K562 (cell line): ENCODE data around the gene COL23A1.

ENCODE experiments used
- CREM ChIP-seq: IDR thresholded peaks from 2 replicates; pipeline ENCODE4 v1.6.1; 2014; ENCODE audit warnings: antibody characterized with exemption, low read depth
- EZH2 ChIP-seq: IDR thresholded peaks from 2 replicates; pipeline ENCODE4 v1.6.1; 2012; ENCODE audit warnings: low read depth, mild to moderate bottlenecking, inconsistent platforms, low read length, borderline replicate concordance
- KLF16 ChIP-seq: IDR thresholded peaks from 2 replicates; pipeline ENCODE4 v1.6.1; 2016; ENCODE audit warnings: antibody characterized with exemption
- MEF2A ChIP-seq: IDR thresholded peaks from 2 replicates; pipeline ENCODE4 v1.6.1; 2011; ENCODE audit warnings: low read depth, mild to moderate bottlenecking, low read length, moderate library complexity; ENCODE audit not compliant: control insufficient read depth
- NELFE ChIP-seq: IDR thresholded peaks from 2 replicates; pipeline ENCODE4 v1.6.1; 2011; ENCODE audit warnings: mild to moderate bottlenecking; ENCODE audit not compliant: insufficient read depth, insufficient read length
- TAF9B ChIP-seq: fragments of 450-650 bp; IDR thresholded peaks from 2 replicates; pipeline ENCODE4 v1.6.1; 2018; ENCODE audit warnings: mild to moderate bottlenecking; ENCODE audit not compliant: partially characterized antibody
- TBP ChIP-seq: optimal IDR thresholded peaks from 2 replicates; pipeline ENCODE3; 2011; ENCODE audit warnings: low read depth, low read length, improper control_type of control experiment
- TF ChIP-seq, protein P1 (sequence below), 2 experiments: IDR thresholded peaks; 2 replicates each; pipeline ENCODE4 v1.6.1; 2012; ENCODE audit warnings: improper control_type of control experiment in 2 of 2, low read depth in 2 of 2, low read length in 2 of 2, borderline replicate concordance in 1 of 2
- TF ChIP-seq, protein P2 (sequence below): sonication (generic); formaldehyde crosslinking; IDR thresholded peaks from 2 replicates; pipeline ENCODE4 v1.8.0; 2023; ENCODE audit warnings: missing genetic modification reagents, mild to moderate bottlenecking, borderline replicate concordance

DNA sequence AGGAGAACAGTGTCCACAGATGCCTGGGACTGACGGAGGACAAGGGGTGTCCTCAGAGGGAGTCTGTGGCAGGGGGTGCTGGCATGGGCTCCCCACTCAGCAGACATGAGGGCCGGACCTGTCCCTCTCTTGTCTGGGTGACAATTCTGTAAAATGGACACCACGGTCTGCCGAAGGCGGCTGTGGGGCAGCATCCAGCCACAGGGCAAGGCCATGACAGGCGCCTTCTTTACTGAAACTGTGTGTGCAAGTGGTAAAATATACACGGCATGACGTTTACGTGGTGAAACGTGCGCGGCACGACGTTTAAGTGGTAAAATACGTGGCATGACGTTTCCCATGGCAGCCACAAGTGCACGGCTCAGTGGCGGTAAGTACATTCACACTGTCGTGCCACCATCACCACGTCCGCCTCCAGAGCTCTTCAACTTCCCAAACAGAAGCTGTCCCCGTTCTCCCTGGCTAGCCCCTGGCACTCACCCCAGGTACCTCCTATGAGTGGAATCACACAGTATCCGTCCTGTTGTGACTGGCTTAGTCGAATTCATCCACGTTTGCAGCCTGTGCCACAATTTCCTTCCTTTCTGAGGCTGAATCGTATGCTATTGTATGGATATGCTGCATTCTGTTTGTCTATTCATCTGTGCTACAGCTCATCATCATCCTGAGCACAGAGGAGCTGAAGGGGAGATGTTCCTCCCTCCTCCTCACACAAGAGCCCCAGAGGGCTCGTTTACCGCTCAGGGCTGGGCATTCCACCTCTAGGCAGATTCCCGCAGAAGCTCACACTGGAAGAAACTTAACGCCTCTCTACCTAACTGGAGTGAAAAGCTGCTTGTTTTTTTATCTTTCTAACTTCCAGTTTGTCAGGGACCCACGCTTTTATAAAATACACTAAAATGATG is 52.5 kb downstream of the COL23A1 start:
- TF ChIP-seq NELFE (no peak), MEF2A (no peak), TBP (no peak), CREM (no peak), EZH2 (no peak), TAF9B (no peak), KLF16 (no peak)
- TF ChIP-seq, protein P1, sequence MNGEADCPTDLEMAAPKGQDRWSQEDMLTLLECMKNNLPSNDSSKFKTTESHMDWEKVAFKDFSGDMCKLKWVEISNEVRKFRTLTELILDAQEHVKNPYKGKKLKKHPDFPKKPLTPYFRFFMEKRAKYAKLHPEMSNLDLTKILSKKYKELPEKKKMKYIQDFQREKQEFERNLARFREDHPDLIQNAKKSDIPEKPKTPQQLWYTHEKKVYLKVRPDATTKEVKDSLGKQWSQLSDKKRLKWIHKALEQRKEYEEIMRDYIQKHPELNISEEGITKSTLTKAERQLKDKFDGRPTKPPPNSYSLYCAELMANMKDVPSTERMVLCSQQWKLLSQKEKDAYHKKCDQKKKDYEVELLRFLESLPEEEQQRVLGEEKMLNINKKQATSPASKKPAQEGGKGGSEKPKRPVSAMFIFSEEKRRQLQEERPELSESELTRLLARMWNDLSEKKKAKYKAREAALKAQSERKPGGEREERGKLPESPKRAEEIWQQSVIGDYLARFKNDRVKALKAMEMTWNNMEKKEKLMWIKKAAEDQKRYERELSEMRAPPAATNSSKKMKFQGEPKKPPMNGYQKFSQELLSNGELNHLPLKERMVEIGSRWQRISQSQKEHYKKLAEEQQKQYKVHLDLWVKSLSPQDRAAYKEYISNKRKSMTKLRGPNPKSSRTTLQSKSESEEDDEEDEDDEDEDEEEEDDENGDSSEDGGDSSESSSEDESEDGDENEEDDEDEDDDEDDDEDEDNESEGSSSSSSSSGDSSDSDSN (IDR thresholded peaks at IDR 0.05; ENCODE audit: borderline replicate concordance in 1 of 2, low read depth in 2 of 2, low read length in 2 of 2) = no peak
- TF ChIP-seq, protein P2, sequence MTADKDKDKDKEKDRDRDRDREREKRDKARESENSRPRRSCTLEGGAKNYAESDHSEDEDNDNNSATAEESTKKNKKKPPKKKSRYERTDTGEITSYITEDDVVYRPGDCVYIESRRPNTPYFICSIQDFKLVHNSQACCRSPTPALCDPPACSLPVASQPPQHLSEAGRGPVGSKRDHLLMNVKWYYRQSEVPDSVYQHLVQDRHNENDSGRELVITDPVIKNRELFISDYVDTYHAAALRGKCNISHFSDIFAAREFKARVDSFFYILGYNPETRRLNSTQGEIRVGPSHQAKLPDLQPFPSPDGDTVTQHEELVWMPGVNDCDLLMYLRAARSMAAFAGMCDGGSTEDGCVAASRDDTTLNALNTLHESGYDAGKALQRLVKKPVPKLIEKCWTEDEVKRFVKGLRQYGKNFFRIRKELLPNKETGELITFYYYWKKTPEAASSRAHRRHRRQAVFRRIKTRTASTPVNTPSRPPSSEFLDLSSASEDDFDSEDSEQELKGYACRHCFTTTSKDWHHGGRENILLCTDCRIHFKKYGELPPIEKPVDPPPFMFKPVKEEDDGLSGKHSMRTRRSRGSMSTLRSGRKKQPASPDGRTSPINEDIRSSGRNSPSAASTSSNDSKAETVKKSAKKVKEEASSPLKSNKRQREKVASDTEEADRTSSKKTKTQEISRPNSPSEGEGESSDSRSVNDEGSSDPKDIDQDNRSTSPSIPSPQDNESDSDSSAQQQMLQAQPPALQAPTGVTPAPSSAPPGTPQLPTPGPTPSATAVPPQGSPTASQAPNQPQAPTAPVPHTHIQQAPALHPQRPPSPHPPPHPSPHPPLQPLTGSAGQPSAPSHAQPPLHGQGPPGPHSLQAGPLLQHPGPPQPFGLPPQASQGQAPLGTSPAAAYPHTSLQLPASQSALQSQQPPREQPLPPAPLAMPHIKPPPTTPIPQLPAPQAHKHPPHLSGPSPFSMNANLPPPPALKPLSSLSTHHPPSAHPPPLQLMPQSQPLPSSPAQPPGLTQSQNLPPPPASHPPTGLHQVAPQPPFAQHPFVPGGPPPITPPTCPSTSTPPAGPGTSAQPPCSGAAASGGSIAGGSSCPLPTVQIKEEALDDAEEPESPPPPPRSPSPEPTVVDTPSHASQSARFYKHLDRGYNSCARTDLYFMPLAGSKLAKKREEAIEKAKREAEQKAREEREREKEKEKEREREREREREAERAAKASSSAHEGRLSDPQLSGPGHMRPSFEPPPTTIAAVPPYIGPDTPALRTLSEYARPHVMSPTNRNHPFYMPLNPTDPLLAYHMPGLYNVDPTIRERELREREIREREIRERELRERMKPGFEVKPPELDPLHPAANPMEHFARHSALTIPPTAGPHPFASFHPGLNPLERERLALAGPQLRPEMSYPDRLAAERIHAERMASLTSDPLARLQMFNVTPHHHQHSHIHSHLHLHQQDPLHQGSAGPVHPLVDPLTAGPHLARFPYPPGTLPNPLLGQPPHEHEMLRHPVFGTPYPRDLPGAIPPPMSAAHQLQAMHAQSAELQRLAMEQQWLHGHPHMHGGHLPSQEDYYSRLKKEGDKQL (CRISPR knock-in tag) = no peak
